HepG2 (cell line): ENCODE results near the gene CHST3. TPM values are rescaled to one million over a fixed set of nuclear protein-coding genes. Genes with fewer than 3 reads are reported as not detected.

Experiments used
- ATAC-seq: fragments of 200-7000 bp; cut with Tn5 transposase; 3 replicates; pipeline ENCODE4 v1.9.1; 2020; ENCODE audit warnings: mild to moderate bottlenecking, moderate library complexity
- BruUV-seq: library from RNA; stranded (reverse); fragments of 400-500 nt; replicated peaks from 2 replicates; lab custom pipeline; 2021; lab: Mats Ljungman, UMichigan
- CTCF ChIA-PET: fragments of 300-600 bp; formaldehyde crosslinking; extraction: SDS; loops from one replicate; lab custom pipeline; 2021; ENCODE audit warnings: low total read pairs, inconsistent platforms, low intra/inter-chr PET ratio; lab: Yijun Ruan, JAX
- POLR2A ChIA-PET: fragments of 350-600 bp; sonication (Branson Sonifier 250); formaldehyde crosslinking; loops from one replicate; lab custom pipeline; 2020; ENCODE audit warnings: antibody characterized with exemption, inconsistent platforms; lab: Yijun Ruan, JAX
- DNase-seq: peaks from one replicate; pipeline ENCODE4 v3.0.0-alpha.2; 2015; ENCODE audit warnings: low spot score
- FAIRE-seq: peaks from 3 replicates; lab custom pipeline; 2011; peaks lifted over from hg19 to GRCh38; lab: Jason Lieb, UNC
- H2AFZ ChIP-seq: one replicate; pipeline ENCODE4 v1.6.1; 2011; ENCODE audit warnings: low read length, inconsistent platforms
- H3K27ac ChIP-seq: fragments of 300-600 bp; 3 replicates; pipeline ENCODE4 v1.8.0; 2011; ENCODE audit warnings: mixed run types, mild to moderate bottlenecking, mixed read lengths, low read length, inconsistent platforms; ENCODE audit not compliant: insufficient read depth; ENCODE audit errors: extremely low read length
- H3K27me3 ChIP-seq, 2 experiments: fragments of 200-600 bp in 1 of 2; 2 replicates in 1 of 2; 3 replicates in 1 of 2; pipeline versions ENCODE4 v1.6.0 to v1.8.0; 2011; ENCODE audit warnings: low read length in 2 of 2, mild to moderate bottlenecking in 2 of 2, moderate library complexity in 2 of 2, inconsistent platforms in 1 of 2; ENCODE audit not compliant: insufficient read depth in 2 of 2, control insufficient read depth in 1 of 2
- H3K36me3 ChIP-seq, 2 experiments: fragments of 200-600 bp in 1 of 2; replicated peaks in 1 of 2; 2 replicates in 1 of 2; 3 replicates in 1 of 2; pipeline versions ENCODE4 v1.5.1 to v1.8.0; 2011; ENCODE audit warnings: low read length in 2 of 2, inconsistent platforms in 1 of 2; ENCODE audit not compliant: insufficient read depth in 2 of 2, control insufficient read depth in 1 of 2
- H3K4me1 ChIP-seq: 2 replicates; pipeline ENCODE4 v1.5.1; 2012; ENCODE audit warnings: low read length, inconsistent platforms; ENCODE audit not compliant: insufficient read depth
- H3K4me2 ChIP-seq: 2 replicates; pipeline ENCODE4 v1.6.0; 2011; ENCODE audit warnings: low read depth, low read length, inconsistent platforms
- H3K4me3 ChIP-seq, 3 experiments: fragments of 200-600 bp in 1 of 3; sonication (generic), shearing (Covaris generic) in 1 of 3; replicated peaks in 1 of 3; 2 replicates each; pipeline ENCODE4 v1.5.1; 2011 to 2016; ENCODE audit warnings: low read length in 3 of 3, inconsistent platforms in 2 of 3, low read depth in 2 of 3, mild to moderate bottlenecking in 2 of 3, control low read depth in 1 of 3, mixed read lengths in 1 of 3; ENCODE audit not compliant: insufficient read depth in 1 of 3
- H3K79me2 ChIP-seq: one replicate; pipeline ENCODE4 v1.6.1; 2011; ENCODE audit warnings: low read length, inconsistent platforms; ENCODE audit not compliant: insufficient read depth
- H3K9ac ChIP-seq: 2 replicates; pipeline ENCODE4 v1.6.0; 2011; ENCODE audit warnings: mild to moderate bottlenecking, low read depth, low read length, inconsistent platforms; ENCODE audit not compliant: insufficient read depth
- H3K9me3 ChIP-seq: 2 replicates; pipeline ENCODE4 v1.5.1; 2012; ENCODE audit warnings: mild to moderate bottlenecking, low read length
- H4K20me1 ChIP-seq: 2 replicates; pipeline ENCODE4 v1.6.0; 2011; ENCODE audit warnings: inconsistent platforms, mild to moderate bottlenecking, low read length, moderate library complexity; ENCODE audit not compliant: insufficient read depth
- FOXC1 ChIP-seq: sonication (generic); formaldehyde crosslinking; IDR thresholded peaks from 2 replicates; pipeline ENCODE4 v1.8.0; 2022; ENCODE audit warnings: mild to moderate bottlenecking, missing genetic modification reagents, borderline replicate concordance
- GLI4 ChIP-seq: sonication (generic); formaldehyde crosslinking; IDR thresholded peaks from 2 replicates; pipeline ENCODE4 v1.5.1; 2020; ENCODE audit warnings: missing genetic modification reagents, mild to moderate bottlenecking, moderate library complexity, borderline replicate concordance
- JUND ChIP-seq: sonication (generic); formaldehyde crosslinking; IDR thresholded peaks from 2 replicates; pipeline ENCODE4 v1.8.0; 2022; ENCODE audit warnings: mild to moderate bottlenecking, missing genetic modification reagents
- KLF9 ChIP-seq: IDR thresholded peaks from 2 replicates; pipeline ENCODE4 v1.6.1; 2016; ENCODE audit warnings: low read depth
- MZF1 ChIP-seq: sonication (generic); formaldehyde crosslinking; IDR thresholded peaks from 2 replicates; pipeline ENCODE4 v1.8.1; 2023; ENCODE audit warnings: mild to moderate bottlenecking, missing genetic modification reagents, borderline replicate concordance
- PPARG ChIP-seq: conservative IDR thresholded peaks from 2 replicates; pipeline ENCODE4 v1.6.1; 2016; ENCODE audit warnings: missing biosample characterization, missing genetic modification reagents
- TMF1 ChIP-seq: sonication (generic); formaldehyde crosslinking; IDR thresholded peaks from 2 replicates; pipeline ENCODE4 v1.8.1; 2022; ENCODE audit warnings: low read depth, missing genetic modification reagents
- ZNF484 ChIP-seq: sonication (generic); formaldehyde crosslinking; IDR thresholded peaks from 2 replicates; pipeline ENCODE4 v1.5.1; 2020; ENCODE audit warnings: mild to moderate bottlenecking, low read depth, missing genetic modification reagents, borderline replicate concordance
- ZNF816 ChIP-seq: sonication (generic); formaldehyde crosslinking; IDR thresholded peaks from 2 replicates; pipeline ENCODE4 v1.8.0; 2022; ENCODE audit warnings: missing genetic modification reagents, mild to moderate bottlenecking, borderline replicate concordance
- ZSCAN12 ChIP-seq: sonication (generic); formaldehyde crosslinking; IDR thresholded peaks from 2 replicates; pipeline ENCODE4 v1.9.0; 2021; ENCODE audit warnings: mild to moderate bottlenecking, missing genetic modification reagents
- WGBS: methylation state at CpG from one replicate; pipeline ENCODE4 v1.1.6; 2017; ENCODE audit warnings: low lambda C conversion rate; 5-methylcytosine and 5-hydroxymethylcytosine counted together
- in situ Hi-C: cut with HindIII; loops from 2 replicates; pipeline ENCODE4 v1.10.0; 2017; ENCODE audit warnings: low pct_unique_long_range_greater_than_20kb; ENCODE audit not compliant: extremely low pct_ligation_motif_present
- intact Hi-C: fragments of 100-400 bp; cut with micrococcal nuclease; formaldehyde crosslinking; loops from one replicate; pipeline ENCODE4 v1.10.0; 2022; ENCODE audit not compliant: unreplicated experiment
- polyA plus RNA-seq, 8 experiments: library from polyadenylated mRNA; depleted of rRNA in 3 of 8; stranded (reverse) in 7 of 8; unstranded in 1 of 8; fragments of >200 nt; fragmentation: Illumina TruSeq in 4 of 8; extraction: Trizol in 4 of 8; gene quantifications; 2 replicates each; pipeline versions ENCODE4 v1.2.1 to v1.2.3, GENCODE V29; 2011 to 2016; ENCODE audit warnings: low read depth in 4 of 8, missing spikeins in 1 of 8, mixed read lengths in 1 of 8; ENCODE audit not compliant: insufficient read depth in 1 of 8
- total RNA-seq, 5 experiments: library from RNA; depleted of rRNA; stranded (reverse); fragments of >200 nt; fragmentation: Illumina TruSeq; extraction: Trizol; gene quantifications; 2 replicates each; pipeline ENCODE4 v1.2.3, GENCODE V29; 2016; ENCODE audit warnings: low read depth in 1 of 5
- TF ChIP-seq, protein P1 (sequence below): sonication (generic); formaldehyde crosslinking; IDR thresholded peaks from 2 replicates; pipeline ENCODE4 v1.8.1; 2023; ENCODE audit warnings: mild to moderate bottlenecking, inconsistent platforms, moderate library complexity, missing genetic modification reagents, borderline replicate concordance
- TF ChIP-seq, protein P2 (sequence below): sonication (generic); formaldehyde crosslinking; IDR thresholded peaks from 2 replicates; pipeline ENCODE4 v1.5.0; 2020; ENCODE audit warnings: missing genetic modification reagents, mild to moderate bottlenecking, borderline replicate concordance

CHST3 gene
- total and polyA plus RNA-seq, 2 of the 13 experiments (the other 11 are each of a cell fraction or from before 2014, with no cell fraction given) = 7.2 to 18.7 TPM

DNA sequence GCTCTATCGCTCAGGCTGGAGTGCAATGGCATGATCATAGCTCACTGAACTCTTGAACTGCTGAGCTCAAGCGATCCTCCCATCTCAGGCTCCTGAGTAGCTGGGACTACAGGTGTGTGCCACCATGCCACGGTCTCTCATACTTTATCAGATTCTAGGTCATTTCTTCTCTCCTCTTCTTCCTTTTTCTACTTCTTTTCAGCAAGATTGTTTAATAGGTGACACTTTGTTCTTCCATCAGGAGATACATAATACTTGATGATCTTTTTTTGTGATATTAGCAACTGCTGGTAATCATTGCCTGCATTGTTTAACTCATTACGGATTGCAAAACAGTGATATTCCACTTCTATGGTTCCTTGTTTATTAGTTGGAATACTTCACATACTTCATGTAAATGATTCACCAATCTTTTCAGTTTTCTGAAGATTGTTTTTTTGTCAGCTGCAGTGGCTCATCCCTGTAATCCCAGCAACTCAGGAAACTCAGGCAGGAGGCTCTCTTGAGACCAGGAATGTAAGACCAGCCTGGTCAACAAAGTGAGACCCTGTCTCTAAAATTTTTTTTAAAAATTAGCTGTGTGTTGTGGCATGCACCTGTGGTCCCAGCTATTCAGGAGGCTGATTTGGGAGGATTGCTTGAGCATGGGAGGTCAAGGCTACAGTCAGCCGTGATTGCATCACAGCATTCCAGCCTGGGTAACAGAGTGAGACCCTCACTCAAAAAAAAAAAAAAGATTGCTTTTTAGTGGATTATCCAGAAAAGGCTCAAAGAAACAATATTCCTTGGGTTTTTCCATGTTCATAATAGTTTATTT, 36.2 kb upstream of the CHST3 start (continued):
- no peak for TF ChIP-seq ZNF484 (CRISPR knock-in tag)

DNA sequence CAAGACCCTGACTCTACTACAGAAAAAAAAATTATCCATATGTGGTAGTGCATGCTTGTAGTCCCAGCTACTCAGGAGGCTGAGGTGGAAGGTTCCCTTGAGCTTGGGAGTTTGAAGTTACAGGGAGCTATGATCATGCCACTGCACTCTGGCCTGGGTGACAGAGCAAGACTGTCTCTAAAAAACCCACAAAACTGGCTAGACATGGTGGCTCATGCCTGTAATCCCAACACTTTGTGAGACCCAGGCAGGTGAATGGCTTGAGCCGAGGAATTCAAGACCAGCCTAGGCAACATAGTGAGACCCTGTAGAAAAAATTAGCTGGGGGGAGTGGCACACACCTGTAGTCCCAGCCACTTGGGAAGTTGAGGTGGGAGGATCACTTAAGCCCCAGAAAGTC, 32.9 kb upstream of the CHST3 start:
- no peaks in the 10 kb centered on the region for H4K20me1 ChIP-seq
- no peak overlapping the region for H3K27ac ChIP-seq
- H2AFZ ChIP-seq = no peak overlapping the region
- ATAC-seq = no peak
- intact Hi-C loops (no loop called here), in situ Hi-C loops (no loop called here)
- no peak for FAIRE-seq
- H3K4me2 ChIP-seq = no peak overlapping the region
- H3K79me2 ChIP-seq = no peaks in the 10 kb centered on the region
- H3K27me3 ChIP-seq = no peaks in the 10 kb centered on the region
- no peaks in the 10 kb centered on the region for H3K36me3 ChIP-seq
- no peak overlapping the region for H3K9ac ChIP-seq
- no peak overlapping the region for H3K4me3 ChIP-seq
- BruUV-seq = no TSS peak
- 100% methylated on average over 1 of the region's 1 CpG for WGBS
- peaks cover 27% of the 10 kb centered on the region for H3K4me1 ChIP-seq
- no peaks in the 10 kb centered on the region for H3K9me3 ChIP-seq
- no peak for DNase-seq
- ChIA-PET POLR2A (no interaction called here), CTCF (no interaction called here)
- TF ChIP-seq KLF9 (no peak), PPARG (CRISPR knock-in tag) (no peak), FOXC1 (CRISPR knock-in tag) (no peak), ZSCAN12 (CRISPR knock-in tag) (no peak)

DNA sequence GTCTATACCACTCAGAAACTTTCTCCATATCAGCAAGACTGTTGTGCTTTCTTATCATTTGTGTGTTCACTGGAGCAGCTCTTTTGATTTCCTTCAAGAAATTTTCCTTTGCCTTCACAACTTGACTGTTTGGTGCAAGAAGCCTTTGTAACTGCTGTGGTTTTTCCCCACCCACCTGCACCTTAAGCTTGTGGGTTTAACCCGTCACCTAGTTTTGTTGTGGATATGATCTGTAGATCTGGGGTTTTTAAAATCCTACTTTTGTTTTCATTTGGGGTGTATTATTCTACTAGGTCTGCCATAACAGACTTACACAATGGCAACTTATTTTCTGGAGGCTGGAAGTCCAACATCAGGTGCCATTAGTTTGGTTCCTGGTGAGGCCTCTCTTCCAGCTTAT, 30.5 kb upstream of the CHST3 start:
- WGBS = 86% methylated on average over 1 of the region's 1 CpG
- H4K20me1 ChIP-seq = no peaks in the 10 kb centered on the region
- DNase-seq (no peak), ATAC-seq (no peak), FAIRE-seq (no peak)
- no peak overlapping the region for H3K27ac ChIP-seq
- no peak overlapping the region for H3K4me2 ChIP-seq
- no peak overlapping the region for H2AFZ ChIP-seq
- H3K4me3 ChIP-seq = no peak overlapping the region
- no peaks in the 10 kb centered on the region for H3K9me3 ChIP-seq
- no peaks in the 10 kb centered on the region for H3K27me3 ChIP-seq
- ChIA-PET POLR2A (interaction anchor here (1.0 kb wide), 1 partner anchor 97 kb away, joined by 3 read pairs; no protein-coding TSS in a partner anchor), CTCF (no interaction called here)
- intact Hi-C loops = no loop called here
- H3K79me2 ChIP-seq = no peaks in the 10 kb centered on the region
- no TSS peak for BruUV-seq
- peaks cover 7% of the 10 kb centered on the region for H3K4me1 ChIP-seq
- H3K9ac ChIP-seq = no peak overlapping the region
- H3K36me3 ChIP-seq = no peaks in the 10 kb centered on the region
- in situ Hi-C loops = no loop called here
- TF ChIP-seq, protein P1, sequence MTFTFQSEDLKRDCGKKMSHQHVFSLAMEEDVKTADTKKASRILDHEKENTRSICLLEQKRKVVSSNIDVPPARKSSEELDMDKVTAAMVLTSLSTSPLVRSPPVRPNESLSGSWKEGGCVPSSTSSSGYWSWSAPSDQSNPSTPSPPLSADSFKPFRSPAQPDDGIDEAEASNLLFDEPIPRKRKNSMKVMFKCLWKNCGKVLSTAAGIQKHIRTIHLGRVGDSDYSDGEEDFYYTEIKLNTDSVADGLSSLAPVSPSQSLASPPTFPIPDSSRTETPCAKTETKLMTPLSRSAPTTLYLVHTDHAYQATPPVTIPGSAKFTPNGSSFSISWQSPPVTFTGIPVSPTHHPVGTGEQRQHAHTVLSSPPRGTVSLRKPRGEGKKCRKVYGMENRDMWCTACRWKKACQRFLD (CRISPR knock-in tag) = no peak
- TF ChIP-seq ZNF816 (CRISPR knock-in tag) (no peak), MZF1 (CRISPR knock-in tag) (no peak), JUND (CRISPR knock-in tag) (no peak), GLI4 (no peak), TMF1 (no peak)
- TF ChIP-seq, protein P2, sequence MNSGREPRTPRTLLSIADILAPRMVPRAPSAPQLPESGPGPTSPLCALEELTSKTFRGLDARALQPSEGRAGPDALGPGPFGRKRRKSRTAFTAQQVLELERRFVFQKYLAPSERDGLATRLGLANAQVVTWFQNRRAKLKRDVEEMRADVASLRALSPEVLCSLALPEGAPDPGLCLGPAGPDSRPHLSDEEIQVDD (CRISPR knock-in tag) = no peak
